Peyer's patch (tissue), 4 donors: ENCODE data around the gene SPACA5B. TPM values are rescaled to one million over a fixed set of nuclear protein-coding genes. Genes with fewer than 3 reads are reported as not detected.
"Not testable (repeated sequence)": the region's sequence is repeated elsewhere in the genome, so short reads cannot be mapped to it uniquely, and the experiment has no call there.

Experiments
- DNase-seq, 3 donors: peaks; one replicate each; pipeline ENCODE4 v3.0.0-alpha.2; 2017 to 2019
- H3K27ac ChIP-seq, 4 donors: fragments of 200-600 bp; sonication (generic); one replicate each; pipeline ENCODE4 v1.5.1; 2016 to 2019
- H3K27me3 ChIP-seq, 2 donors: fragments of 200-600 bp; sonication (generic); one replicate each; pipeline ENCODE4 v1.5.1; 2019
- H3K36me3 ChIP-seq, 3 donors: fragments of 200-600 bp; sonication (generic); one replicate each; pipeline ENCODE4 v1.5.1; 2016 to 2019
- H3K4me1 ChIP-seq, 4 donors: fragments of 200-600 bp; sonication (generic); one replicate each; pipeline ENCODE4 v1.5.1; 2016 to 2019
- H3K4me3 ChIP-seq, 4 donors: fragments of 200-600 bp; sonication (generic); 1 replicate in 3 of 4; 2 replicates in 1 of 4; pipeline ENCODE4 v1.5.1; 2016 to 2019; ENCODE audit warnings: mild to moderate bottlenecking in 1 of 4
- H3K9me3 ChIP-seq, 4 donors: fragments of 200-600 bp; sonication (generic); one replicate each; pipeline ENCODE4 v1.5.1; 2016 to 2019; ENCODE audit warnings: mild to moderate bottlenecking in 1 of 4
- POLR2A ChIP-seq, 2 donors: fragments of 450-650 bp; IDR thresholded peaks; one replicate each; pipeline ENCODE4 v1.5.1; 2017; ENCODE audit warnings: antibody characterized with exemption in 2 of 2, mild to moderate bottlenecking in 2 of 2, moderate library complexity in 2 of 2
- total RNA-seq, 4 donors: library from RNA; depleted of rRNA; stranded (reverse); fragments of >200 nt; gene quantifications; one replicate each; pipeline ENCODE4 v1.1.0, GENCODE V29; 2016
- TF ChIP-seq, protein P1 (sequence below), 6 experiments: fragments of 450-650 bp in 4 of 6; fragments of 200-600 bp in 2 of 6; sonication (generic) in 1 of 6; IDR thresholded peaks; one replicate each; pipeline ENCODE4 v1.5.1; 2017 to 2019; ENCODE audit warnings: antibody characterized with exemption in 6 of 6, mild to moderate bottlenecking in 3 of 6, moderate library complexity in 1 of 6

The SPACA5B gene
- not detected for total RNA-seq

DNA sequence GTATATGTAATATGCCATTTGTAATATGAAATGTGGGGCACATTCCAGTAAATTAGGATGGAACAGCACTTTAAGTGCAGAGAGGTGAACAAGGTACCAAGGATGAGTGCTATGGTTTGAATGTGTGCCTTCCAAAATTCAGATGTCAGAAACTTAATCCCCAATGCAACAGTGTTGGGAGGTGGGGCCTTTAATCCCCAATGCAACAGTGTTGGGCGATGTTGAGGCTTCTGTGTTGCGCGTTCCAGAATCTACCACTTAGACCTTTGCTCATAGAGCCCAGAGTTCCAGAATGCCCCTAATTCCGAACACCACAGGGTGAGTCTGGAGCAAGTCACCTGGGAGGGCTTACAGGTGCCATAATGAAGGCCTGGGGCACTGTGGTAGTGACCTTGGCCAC is at the start of gene SPACA5B:
Gene SPACA5B, plus strand, starts transcription at position 301 of the 400 bp plus-strand sequence. Its CDS starts 62 bp downstream, at position 363.
- DNase-seq, H3K36me3 ChIP-seq, H3K4me3 ChIP-seq, H3K4me1 ChIP-seq, H3K27ac ChIP-seq, H3K9me3 ChIP-seq, H3K27me3 ChIP-seq: not testable (repeated sequence)

DNA sequence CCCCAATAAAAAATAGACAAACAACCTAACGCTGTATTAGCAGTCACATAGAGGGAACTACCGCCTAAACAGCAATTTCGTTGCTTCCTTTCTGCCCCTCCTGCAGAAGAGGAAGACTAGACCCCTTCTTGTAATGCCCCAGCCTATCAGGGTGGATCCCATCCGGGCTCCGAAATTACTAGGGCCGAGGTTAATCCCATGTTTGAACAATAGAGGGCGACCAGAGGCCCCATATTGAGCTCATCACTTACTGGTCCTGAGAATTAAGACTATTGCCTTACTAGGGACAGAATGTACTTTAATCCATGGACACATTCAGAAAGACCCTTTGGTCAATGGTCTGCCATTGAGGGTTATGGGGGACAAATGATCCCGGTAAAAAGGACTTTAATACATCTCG is 47.2 kb upstream of the SPACA5B start:
- TF ChIP-seq POLR2A (IDR thresholded peaks at IDR 0.05) = no peak
- TF ChIP-seq, protein P1, sequence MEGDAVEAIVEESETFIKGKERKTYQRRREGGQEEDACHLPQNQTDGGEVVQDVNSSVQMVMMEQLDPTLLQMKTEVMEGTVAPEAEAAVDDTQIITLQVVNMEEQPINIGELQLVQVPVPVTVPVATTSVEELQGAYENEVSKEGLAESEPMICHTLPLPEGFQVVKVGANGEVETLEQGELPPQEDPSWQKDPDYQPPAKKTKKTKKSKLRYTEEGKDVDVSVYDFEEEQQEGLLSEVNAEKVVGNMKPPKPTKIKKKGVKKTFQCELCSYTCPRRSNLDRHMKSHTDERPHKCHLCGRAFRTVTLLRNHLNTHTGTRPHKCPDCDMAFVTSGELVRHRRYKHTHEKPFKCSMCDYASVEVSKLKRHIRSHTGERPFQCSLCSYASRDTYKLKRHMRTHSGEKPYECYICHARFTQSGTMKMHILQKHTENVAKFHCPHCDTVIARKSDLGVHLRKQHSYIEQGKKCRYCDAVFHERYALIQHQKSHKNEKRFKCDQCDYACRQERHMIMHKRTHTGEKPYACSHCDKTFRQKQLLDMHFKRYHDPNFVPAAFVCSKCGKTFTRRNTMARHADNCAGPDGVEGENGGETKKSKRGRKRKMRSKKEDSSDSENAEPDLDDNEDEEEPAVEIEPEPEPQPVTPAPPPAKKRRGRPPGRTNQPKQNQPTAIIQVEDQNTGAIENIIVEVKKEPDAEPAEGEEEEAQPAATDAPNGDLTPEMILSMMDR (IDR thresholded peaks at IDR 0.05) = peak; percentile 7 to 59 (median 48)
- no peak overlapping the region for H3K27ac ChIP-seq

DNA sequence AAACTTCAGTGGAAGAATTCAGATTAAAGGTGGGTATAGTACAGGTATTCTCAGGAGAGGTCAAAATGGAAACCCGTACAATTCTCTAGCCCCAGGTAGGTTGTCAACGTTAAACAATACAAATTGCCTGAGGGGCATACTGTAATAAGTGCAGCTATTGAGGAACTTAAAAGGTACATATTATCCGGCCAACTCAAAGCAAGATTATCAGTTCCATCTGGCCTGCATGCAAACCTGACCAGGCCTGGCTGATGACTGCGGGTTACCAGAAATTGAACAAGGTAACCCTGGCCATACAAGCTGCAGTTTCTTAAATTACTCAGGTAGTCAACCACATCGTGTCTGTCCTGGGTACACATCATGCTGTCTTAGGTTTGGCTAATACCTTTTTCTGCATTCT is 46.7 kb upstream of the SPACA5B start:
- no peak for DNase-seq
- no peak for TF ChIP-seq POLR2A (IDR thresholded peaks at IDR 0.05)
- TF ChIP-seq, protein P1 (IDR thresholded peaks at IDR 0.05) = no peak
- no peaks in the 10 kb centered on the region for H3K4me1 ChIP-seq
- no peaks in the 10 kb centered on the region for H3K9me3 ChIP-seq
- H3K4me3 ChIP-seq = no peak overlapping the region
- no peaks in the 10 kb centered on the region for H3K27me3 ChIP-seq
- H3K27ac ChIP-seq = no peak overlapping the region
- H3K36me3 ChIP-seq = no peaks in the 10 kb centered on the region

More for the DNA sequence above, 47.2 kb upstream of the SPACA5B start:
- no peaks in the 10 kb centered on the region for H3K36me3 ChIP-seq
- H3K27me3 ChIP-seq = no peaks in the 10 kb centered on the region
- peak in 2 of 3 donors; percentile 22 to 69 for DNase-seq
- no peaks in the 10 kb centered on the region for H3K4me1 ChIP-seq
- H3K9me3 ChIP-seq = no peaks in the 10 kb centered on the region
- H3K4me3 ChIP-seq = no peak overlapping the region

DNA sequence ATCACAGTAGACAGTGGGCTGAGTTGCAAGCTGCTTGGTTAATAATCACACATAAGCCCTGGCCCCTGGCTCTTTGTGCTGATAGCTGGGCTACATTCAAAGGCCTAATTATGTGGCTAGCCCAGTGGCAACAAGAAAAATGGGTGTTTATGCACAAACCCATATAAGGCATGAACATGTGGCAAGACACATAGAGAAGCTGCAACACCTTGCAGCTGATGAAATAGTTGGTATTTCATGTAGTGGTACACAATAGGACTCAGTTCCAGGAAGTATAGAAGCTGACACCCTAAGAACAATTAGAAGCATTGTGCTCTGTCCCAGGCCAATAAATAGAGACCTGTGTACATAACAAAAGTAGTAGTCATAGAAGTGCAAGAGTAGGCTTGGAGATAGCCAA is 44.3 kb upstream of the SPACA5B start:
- TF ChIP-seq, protein P1 (IDR thresholded peaks at IDR 0.05) = no peak
- no peak for TF ChIP-seq POLR2A (IDR thresholded peaks at IDR 0.05)
- DNase-seq = no peak
- Histone ChIP-seq H3K27me3 (no peaks in the 10 kb centered on the region), H3K9me3 (no peaks in the 10 kb centered on the region), H3K36me3 (no peaks in the 10 kb centered on the region), H3K4me3 (no peak overlapping the region), H3K4me1 (no peaks in the 10 kb centered on the region), H3K27ac (no peak overlapping the region)

DNA sequence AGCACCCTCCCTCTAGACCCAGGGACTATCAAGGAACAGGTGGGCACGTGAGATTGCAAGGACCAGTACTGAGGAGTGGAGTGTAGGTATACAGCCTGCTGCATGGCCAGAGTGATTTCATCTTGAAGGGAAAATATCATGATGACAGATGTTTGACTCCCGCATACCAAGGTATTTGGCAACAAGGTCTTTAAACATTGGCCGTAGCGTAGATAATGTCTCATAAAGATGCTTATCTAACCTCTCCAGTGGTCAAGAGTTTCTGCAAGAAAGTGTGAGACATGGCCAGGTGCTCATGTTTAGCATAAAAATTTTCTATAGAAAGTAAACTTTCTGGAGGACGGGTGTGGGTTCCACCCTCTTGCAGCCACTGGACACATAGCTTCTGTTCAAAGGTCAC is 40.3 kb upstream of the SPACA5B start:
- Histone ChIP-seq H3K27me3 (no peaks in the 10 kb centered on the region), H3K9me3 (no peaks in the 10 kb centered on the region), H3K27ac (no peak overlapping the region), H3K36me3 (no peaks in the 10 kb centered on the region), H3K4me3 (no peak overlapping the region), H3K4me1 (no peaks in the 10 kb centered on the region)
- TF ChIP-seq, protein P1 (IDR thresholded peaks at IDR 0.05) = no peak
- no peak for TF ChIP-seq POLR2A (IDR thresholded peaks at IDR 0.05)
- no peak for DNase-seq

DNA sequence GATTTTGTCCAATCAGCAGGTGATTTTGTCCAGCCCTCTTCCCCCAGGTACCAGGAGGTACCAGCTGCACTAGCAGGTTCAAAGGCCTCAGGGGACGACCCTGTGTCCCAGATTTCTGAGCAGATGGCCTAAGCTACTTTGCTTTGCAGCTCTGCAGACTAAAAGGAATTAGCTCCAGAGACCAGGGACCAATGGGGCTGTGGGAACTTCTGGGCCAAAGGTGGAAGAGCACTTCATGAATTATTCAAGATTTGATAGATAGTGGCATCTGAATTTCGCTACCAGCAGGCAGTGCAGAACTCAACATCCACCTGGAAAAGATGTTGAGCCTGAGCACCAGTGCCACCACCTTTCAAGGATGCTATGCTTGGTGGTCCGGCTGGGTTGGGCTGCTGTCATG is 37.9 kb upstream of the SPACA5B start:
- H3K27me3 ChIP-seq, H3K4me1 ChIP-seq, H3K36me3 ChIP-seq, H3K4me3 ChIP-seq, H3K9me3 ChIP-seq, H3K27ac ChIP-seq, DNase-seq: not testable (repeated sequence)

DNA sequence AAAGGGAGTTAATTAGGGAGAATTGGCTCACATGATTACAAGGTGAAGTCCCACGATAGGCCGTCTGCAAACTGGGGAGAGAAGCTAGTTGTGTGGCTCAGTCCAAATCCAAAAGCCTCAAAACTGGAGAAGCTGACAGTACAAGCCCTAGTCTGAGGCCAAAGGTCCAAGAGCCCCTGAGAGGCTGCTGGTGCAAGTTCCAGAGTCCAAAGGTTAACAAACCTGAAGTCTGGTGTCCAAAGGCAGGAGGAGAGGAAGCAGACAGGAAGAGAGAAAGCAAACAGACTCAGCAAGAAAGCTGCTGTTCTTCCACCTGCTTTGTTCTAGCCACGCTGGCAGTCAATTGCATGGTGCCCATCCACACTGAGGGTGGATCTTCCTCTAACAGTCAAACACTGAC is 29.0 kb upstream of the SPACA5B start:
- H3K4me3 ChIP-seq = no peak overlapping the region
- no peaks in the 10 kb centered on the region for H3K9me3 ChIP-seq
- H3K27ac ChIP-seq = no peak overlapping the region
- TF ChIP-seq POLR2A (IDR thresholded peaks at IDR 0.05) = no peak
- TF ChIP-seq, protein P1 (IDR thresholded peaks at IDR 0.05) = no peak
- H3K36me3 ChIP-seq = no peaks in the 10 kb centered on the region
- H3K4me1 ChIP-seq = no peaks in the 10 kb centered on the region
- DNase-seq = no peak
- H3K27me3 ChIP-seq = no peaks in the 10 kb centered on the region
